Heart right ventricle (tissue), 16 donors: ENCODE data around the gene IDNK. TPM values are rescaled to one million over a fixed set of nuclear protein-coding genes. Genes with fewer than 3 reads are reported as not detected.

Source experiments
- ATAC-seq, 8 donors: fragments of 200-7000 bp; cut with Tn5 transposase; one replicate each; pipeline ENCODE4 v1.9.1; 2020; ENCODE audit warnings: mild to moderate bottlenecking in 8 of 8, moderate library complexity in 8 of 8, moderate number of reproducible peaks in 1 of 8
- DNase-seq, 2 donors: peaks; one replicate each; pipeline ENCODE4 v3.0.0-alpha.2; 2020
- H3K27ac ChIP-seq, 10 donors: fragments of 200-600 bp; sonication (generic) in 2 of 10; one replicate each; pipeline versions ENCODE4 v1.5.0 to v1.8.0; 2020 to 2022; ENCODE audit warnings: mild to moderate bottlenecking in 3 of 10
- H3K27me3 ChIP-seq, 7 donors: fragments of 200-600 bp; one replicate each; pipeline ENCODE4 v1.8.0; 2021 to 2022; ENCODE audit warnings: mild to moderate bottlenecking in 2 of 7
- H3K36me3 ChIP-seq, 9 donors: fragments of 200-600 bp; sonication (generic) in 1 of 9; one replicate each; pipeline versions ENCODE4 v1.5.0 to v1.8.0; 2020 to 2022; ENCODE audit warnings: mild to moderate bottlenecking in 2 of 9
- H3K4me1 ChIP-seq, 9 donors: fragments of 200-600 bp; sonication (generic) in 1 of 9; one replicate each; pipeline versions ENCODE4 v1.5.0 to v1.8.0; 2020 to 2022; ENCODE audit warnings: mild to moderate bottlenecking in 4 of 9
- H3K4me3 ChIP-seq, 10 donors: fragments of 200-600 bp; sonication (generic) in 2 of 10; one replicate each; pipeline versions ENCODE4 v1.5.0 to v1.8.0; 2020 to 2022; ENCODE audit warnings: mild to moderate bottlenecking in 7 of 10, moderate library complexity in 2 of 10
- H3K9me3 ChIP-seq, 11 donors: fragments of 200-600 bp in 10 of 11; sonication (generic) in 2 of 11; one replicate each; pipeline versions ENCODE4 v1.5.0 to v1.8.0; 2013 to 2022; ENCODE audit warnings: mild to moderate bottlenecking in 2 of 11, control low read depth in 1 of 11, moderate library complexity in 1 of 11
- CTCF ChIP-seq, 9 donors: fragments of 200-600 bp; sonication (generic) in 2 of 9; IDR thresholded peaks; one replicate each; pipeline versions ENCODE4 v1.5.0 to v1.8.0; 2021 to 2022; ENCODE audit warnings: antibody characterized with exemption in 9 of 9, mild to moderate bottlenecking in 5 of 9, moderate library complexity in 1 of 9
- WGBS, 2 donors: extraction: QIAGEN DNeasy Blood & Tissue Kit; methylation state at CpG; one replicate each; pipeline ENCODE4 v1.1.7; 2013; ENCODE audit warnings: inconsistent platforms in 1 of 2; 5-methylcytosine and 5-hydroxymethylcytosine counted together
- intact Hi-C, 10 donors: fragments of 100-400 bp; cut with DNase I; formaldehyde crosslinking; loops; one replicate each; pipeline versions ENCODE4 v1.11.1 to v1.14.2; 2022
- polyA plus RNA-seq, 2 donors: library from polyadenylated mRNA; stranded (reverse); fragments of 200-250 nt; gene quantifications; one replicate each; pipeline ENCODE4 v1.2.3, GENCODE V29; 2013
- total RNA-seq, 10 donors: library from RNA; stranded (reverse); fragmentation: NEBNext Ultra II Directional in 3 of 10; extraction: Animal tissue kit (Norgen Biotek cat#: 25700) in 3 of 10; gene quantifications; one replicate each; pipeline versions ENCODE4 v1.2.1 to v1.2.4, GENCODE V29; 2021 to 2023
- donor health status: Arrhythmogenic right ventricular cardiomyopathy.
- donor health status: ischemic (EF 13 %, LVEDD 7.1; RV severe dilation, severe dysfunction).
- donor health status: healthy with polysubstance abuse.
- donor health status: DM: no; HTN: yes; CAD: no.
- donor health status: DM: no; HTN: no; CAD: no.
- donor health status: ischemic (EF 25% LVEDD 6.9; RV normal size, moderate dysfunction).
- donor health status: ischemic (EF 25% LVEDD 5.7; RV mildly dilated, moderate dysfunction).
- donor health status: healthy.
- donor health status: DM: yes; HTN: yes; CAD: no.
- donor health status: Ischemic cardiomyopathy.
- donor health status: ischemic (EF 35%, LVEDD 5.7; RV mildly dilated, moderate dysfunction).
- donor health status: nonischemic (EF 11% LVEDD 7.7; RV severe dilation, severe dysfunction).
- donor health status: DM: yes; HTN: yes; CAD: no.
- donor health status: PGD.
- donor health status: ischemic (EF 29% LVEDD 5.4; RV normal size, mild dysfunction).
- donor health status: nonischemic (EF 23%, LVEDD 6.1; RV moderate dilation, normal function).

The IDNK gene
- total and polyA plus RNA-seq, 12 donors, result 2.2 to 7.5 (median 4.0) TPM

- peak in 1 of 2 donors; percentile 67 for DNase-seq
Observed at GRCh38 chr9:83583151-83584014, 39.6 kb upstream of the IDNK start.

GRCh38 chr9:83584995-83585394 is 37.9 kb upstream of the IDNK start:
- H3K4me3 ChIP-seq, result no peak overlapping the region
- H3K27ac ChIP-seq, result no peak overlapping the region
- DNase-seq (no peak), ATAC-seq (no peak)
- TF ChIP-seq CTCF (IDR thresholded peaks at IDR 0.05), result no peak
- 89 to 90% methylated on average over 4 of the region's 4 CpGs for WGBS, 2 donors
- H3K27me3 ChIP-seq, result no peaks in the 10 kb centered on the region
- intact Hi-C loops, result loop anchor here in 1 of 10 donors (10.0 kb wide), 1 partner anchor 370 kb away; no protein-coding TSS in a partner anchor
- no peaks in the 10 kb centered on the region for H3K4me1 ChIP-seq
- H3K9me3 ChIP-seq, result no peaks in the 10 kb centered on the region
- H3K36me3 ChIP-seq, result peaks cover 0 to 5% (median 0%) of the 10 kb centered on the region in 9 donors

More at GRCh38 chr9:83583151-83584014, 39.6 kb upstream of the IDNK start:
- H3K4me1 ChIP-seq, result no peaks in the 10 kb centered on the region
- peaks cover 0 to 5% (median 0%) of the 10 kb centered on the region in 9 donors for H3K36me3 ChIP-seq
- H3K9me3 ChIP-seq, result peaks cover 0 to 14% (median 6%) of the 10 kb centered on the region in 11 donors
- peak; percentile 43 to 79 (median 75) for TF ChIP-seq CTCF (IDR thresholded peaks at IDR 0.05)
- intact Hi-C loops, result loop anchor here in 1 of 10 donors (10.0 kb wide), 1 partner anchor 369 kb away; no protein-coding TSS in a partner anchor
- H3K27me3 ChIP-seq, result no peaks in the 10 kb centered on the region
- H3K27ac ChIP-seq, result no peak overlapping the region
- ATAC-seq, result peak in 5 of 8 donors; percentile 61 to 81 (median 75)
- 70 to 73% methylated on average over 6 of the region's 6 CpGs for whole genome bisulfite sequencing, 2 donors
- H3K4me3 ChIP-seq, result no peak overlapping the region

GRCh38 chr9:83588256-83588655 is 34.7 kb upstream of the IDNK start:
- Histone ChIP-seq H3K27me3 (no peaks in the 10 kb centered on the region), H3K4me1 (no peaks in the 10 kb centered on the region), H3K36me3 (peaks cover 0 to 5% (median 0%) of the 10 kb centered on the region in 9 donors), H3K9me3 (no peaks in the 10 kb centered on the region), H3K4me3 (no peak overlapping the region), H3K27ac (no peak overlapping the region)
- no peak for DNase-seq
- TF ChIP-seq CTCF (IDR thresholded peaks at IDR 0.05), result no peak
- no peak for ATAC-seq
- 65 to 69% methylated on average over 1 of the region's 1 CpG for WGBS, 2 donors
- intact Hi-C loops, result loop anchor here in 1 of 10 donors (10.0 kb wide), 1 partner anchor 373 kb away; no protein-coding TSS in a partner anchor

- WGBS, 2 donors, result 50 to 53% methylated on average over 5 of the region's 5 CpGs
- DNase-seq (peak in 1 of 2 donors; percentile 32), ATAC-seq (peak in 2 of 8 donors; percentile 42 to 55)
- Histone ChIP-seq H3K4me3 (no peak overlapping the region), H3K36me3 (no peaks in the 10 kb centered on the region), H3K27ac (no peak overlapping the region), H3K4me1 (peaks cover 0 to 11% (median 0%) of the 10 kb centered on the region in 9 donors), H3K27me3 (no peaks in the 10 kb centered on the region), H3K9me3 (no peaks in the 10 kb centered on the region)
- peak; percentile 51 to 80 (median 66) for TF ChIP-seq CTCF (IDR thresholded peaks at IDR 0.05)
- intact Hi-C loops, result loop anchor here in 5 of 10 donors (2.0 to 10.0 kb wide), 4 partner anchors 265 to 400 kb away; no protein-coding TSS in a partner anchor
Observed at GRCh38 chr9:83596899-83597504, 25.9 kb upstream of the IDNK start.
